HUDEP-2 (cell line): ENCODE data around the gene TICRR.

Source experiments
- DNase-seq, 76 experiments: peaks; one replicate each; lab custom pipeline; 2025; ENCODE audit not compliant: unreplicated experiment in 76 of 76; lab: John Stamatoyannopoulos, UW

Gene TICRR

DNA sequence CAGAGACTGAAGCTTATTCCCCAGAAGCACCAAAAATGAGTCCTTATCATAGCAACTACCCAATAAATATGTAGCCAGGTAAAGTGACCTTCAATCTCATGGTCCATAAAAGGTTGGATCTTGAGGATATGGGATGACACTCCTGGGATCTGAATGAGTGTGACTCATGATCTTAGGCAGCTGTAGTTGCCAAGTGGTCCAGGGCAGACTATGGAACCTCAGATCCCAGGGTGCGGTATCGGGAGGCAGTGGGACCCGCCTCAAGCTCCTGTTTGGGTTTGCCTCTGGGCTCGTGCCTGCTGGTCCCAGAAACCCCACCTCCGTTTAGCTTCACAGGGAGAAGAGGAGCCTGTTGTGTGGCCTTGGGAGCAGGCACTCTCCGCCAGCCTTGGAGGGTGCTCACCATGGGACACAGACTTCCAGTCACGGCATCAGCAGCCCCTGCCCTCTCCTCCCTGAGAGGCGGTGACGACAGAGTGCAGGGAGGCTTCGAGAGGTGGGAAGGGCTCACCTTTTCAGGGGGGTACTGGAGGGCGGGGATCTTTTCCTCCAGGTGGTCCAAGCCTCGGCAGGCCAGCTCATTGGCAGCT is 95.8 kb downstream of the TICRR start:
- DNase-seq: no peak

DNA sequence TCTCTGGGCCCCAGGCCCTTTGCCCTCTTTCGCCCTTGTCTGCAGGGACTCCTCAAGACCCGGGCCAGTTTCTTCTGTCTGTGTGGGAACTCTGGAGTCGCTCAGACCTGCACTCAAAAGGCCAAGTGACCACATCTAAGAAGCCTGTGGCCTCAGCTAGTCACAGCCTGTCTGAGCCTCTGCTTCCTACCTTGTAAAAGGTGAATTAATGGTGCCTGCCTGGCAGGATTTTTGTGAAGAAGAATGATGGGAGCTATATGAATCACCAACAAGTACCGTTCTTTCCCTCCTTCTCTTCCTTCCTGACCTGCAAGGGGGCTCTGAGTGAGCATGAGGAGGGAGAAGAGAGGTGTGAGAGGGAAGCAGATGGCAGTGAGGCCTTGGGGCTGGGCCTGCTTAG is 96.4 kb downstream of the TICRR start:
- no peak for DNase-seq

- DNase-seq: no peak
These were observed 97.2 kb downstream of the TICRR start for GRCh38 chr15:89672221-89673164.

DNA sequence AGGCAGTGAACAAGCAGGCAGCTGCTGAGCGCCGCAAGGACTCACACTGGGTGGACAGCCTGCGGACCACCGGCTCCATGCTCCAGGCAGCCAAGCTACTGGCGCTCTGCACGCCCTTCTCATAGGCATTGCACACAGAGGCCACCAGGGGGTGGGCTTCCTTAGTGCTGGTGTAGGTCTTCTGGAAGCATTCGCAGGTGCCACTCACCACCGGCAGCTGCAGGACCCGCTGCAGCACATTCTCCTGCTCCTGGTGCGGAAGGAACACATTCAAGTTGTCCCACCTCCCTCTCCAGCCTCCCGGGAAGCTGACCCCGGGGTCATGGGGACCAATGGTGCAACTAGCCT is 97.9 kb downstream of the TICRR start:
- peak in 31 of 76 experiments; percentile 6 to 56 (median 19) for DNase-seq

- DNase-seq: no peak
These were observed 99.3 kb downstream of the TICRR start for GRCh38 chr15:89674526-89674925.

- no peak for DNase-seq
These were observed 100.3 kb downstream of the TICRR start for GRCh38 chr15:89675606-89676005.

GRCh38 chr15:89677381-89677780 is 102.1 kb downstream of the TICRR start:
- no peak for DNase-seq
